ENCODE measurements around the gene ZPBP2. TPM values are rescaled to one million over a fixed set of nuclear protein-coding genes. Genes with fewer than 3 reads are reported as not detected.

ZPBP2 gene
- polyA plus RNA-seq, 3 donors: not detected

DNA sequence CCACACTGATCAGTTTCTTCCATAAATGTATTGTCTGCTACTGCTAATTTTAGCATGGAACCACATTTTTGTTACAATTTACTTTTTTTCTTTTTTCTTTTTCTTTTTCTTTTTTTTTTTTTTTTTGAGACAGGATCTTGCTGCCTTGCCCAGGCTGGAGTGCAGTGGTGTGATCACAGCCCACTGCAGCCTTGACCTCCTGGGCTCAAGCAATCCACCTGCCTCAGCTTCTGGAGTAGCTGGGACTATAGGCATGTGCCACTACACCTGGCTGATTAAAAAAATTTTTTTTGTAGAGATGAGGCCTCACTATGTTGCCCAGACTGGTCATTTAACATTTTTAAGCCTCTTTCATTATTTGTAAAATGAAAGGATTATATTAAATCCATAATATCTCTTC is 19.1 kb downstream of the ZPBP2 start:
- intact Hi-C loops (cut with micrococcal nuclease): no loop called here
- Mint-ChIP-seq H3K27me3 (ENCODE audit: low read depth in 3 of 3) (peaks cover 9 to 26% (median 12%) of the 10 kb centered on the region in 3 donors), H3K36me3 (no peaks in the 10 kb centered on the region), H3K4me3 (no peak overlapping the region), H3K27ac (no peak overlapping the region), H3K9me3 (peaks cover 0 to 5% (median 0%) of the 10 kb centered on the region in 7 donors), H3K4me1 (peaks cover 3% of the 10 kb centered on the region)
- Histone ChIP-seq H3K9ac (ENCODE audit: insufficient read depth, low read length, poor library complexity, severe bottlenecking) (no peak overlapping the region), H3K27me3 (ENCODE audit: control insufficient read depth in 2 of 2, insufficient read depth in 2 of 2, low read length in 2 of 2) (peaks cover 0 to 2% of the 10 kb centered on the region in 2 donors), H4K20me1 (ENCODE audit: insufficient read depth, low read length) (no peaks in the 10 kb centered on the region), H3K27ac (ENCODE audit: low read depth in 1 of 2, low read length in 2 of 2) (no peak overlapping the region), H3K36me3 (replicated peaks in 1 of 2; ENCODE audit: control insufficient read depth in 1 of 2, insufficient read depth in 2 of 2, low read length in 2 of 2) (no peaks in the 10 kb centered on the region), H3K4me1 (ENCODE audit: control insufficient read depth in 1 of 2, insufficient read depth in 2 of 2, low read length in 2 of 2) (peaks cover 0 to 7% of the 10 kb centered on the region in 2 donors), H3K4me2 (replicated peaks; ENCODE audit: extremely low read depth, low read length, poor library complexity, severe bottlenecking) (no peak overlapping the region), H3K4me3 (replicated peaks in 1 of 3; ENCODE audit: low read depth in 2 of 3, low read length in 3 of 3) (no peak overlapping the region), H3K9me3 (replicated peaks in 1 of 2; ENCODE audit: control insufficient read depth in 1 of 2, insufficient read depth in 1 of 2, low read length in 2 of 2) (no peaks in the 10 kb centered on the region), H3K79me2 (ENCODE audit: insufficient read depth, low read length) (no peaks in the 10 kb centered on the region), H2AFZ (ENCODE audit: insufficient read depth, low read depth, low read length, poor library complexity, severe bottlenecking) (no peak overlapping the region)
- TF ChIP-seq, protein P1, sequence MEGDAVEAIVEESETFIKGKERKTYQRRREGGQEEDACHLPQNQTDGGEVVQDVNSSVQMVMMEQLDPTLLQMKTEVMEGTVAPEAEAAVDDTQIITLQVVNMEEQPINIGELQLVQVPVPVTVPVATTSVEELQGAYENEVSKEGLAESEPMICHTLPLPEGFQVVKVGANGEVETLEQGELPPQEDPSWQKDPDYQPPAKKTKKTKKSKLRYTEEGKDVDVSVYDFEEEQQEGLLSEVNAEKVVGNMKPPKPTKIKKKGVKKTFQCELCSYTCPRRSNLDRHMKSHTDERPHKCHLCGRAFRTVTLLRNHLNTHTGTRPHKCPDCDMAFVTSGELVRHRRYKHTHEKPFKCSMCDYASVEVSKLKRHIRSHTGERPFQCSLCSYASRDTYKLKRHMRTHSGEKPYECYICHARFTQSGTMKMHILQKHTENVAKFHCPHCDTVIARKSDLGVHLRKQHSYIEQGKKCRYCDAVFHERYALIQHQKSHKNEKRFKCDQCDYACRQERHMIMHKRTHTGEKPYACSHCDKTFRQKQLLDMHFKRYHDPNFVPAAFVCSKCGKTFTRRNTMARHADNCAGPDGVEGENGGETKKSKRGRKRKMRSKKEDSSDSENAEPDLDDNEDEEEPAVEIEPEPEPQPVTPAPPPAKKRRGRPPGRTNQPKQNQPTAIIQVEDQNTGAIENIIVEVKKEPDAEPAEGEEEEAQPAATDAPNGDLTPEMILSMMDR (IDR thresholded peaks at IDR 0.05): no peak
- no peak for DNase-seq

DNA sequence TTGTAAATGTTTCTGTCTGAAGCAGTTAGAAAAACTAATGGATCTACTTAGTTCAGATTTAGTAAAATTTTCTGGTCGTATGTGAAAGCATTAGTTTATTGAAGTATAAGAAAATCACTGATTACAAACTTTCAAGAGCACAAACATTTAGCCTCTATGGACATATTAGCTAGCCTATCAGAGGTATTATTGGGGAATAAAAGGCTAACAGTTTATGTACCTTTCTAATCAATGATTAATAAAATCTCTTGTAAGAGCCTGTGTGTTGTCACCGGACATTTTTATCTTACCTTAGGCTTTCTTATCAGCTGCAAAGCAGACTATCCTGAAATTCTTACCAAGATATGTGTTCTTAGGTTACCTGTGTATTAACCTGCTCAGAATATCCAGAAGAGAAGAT is 21.2 kb downstream of the ZPBP2 start:
- Histone ChIP-seq H3K27ac (ENCODE audit: low read depth in 1 of 2, low read length in 2 of 2) (no peak overlapping the region), H3K4me2 (replicated peaks; ENCODE audit: extremely low read depth, low read length, poor library complexity, severe bottlenecking) (no peak overlapping the region), H3K27me3 (ENCODE audit: control insufficient read depth in 2 of 2, insufficient read depth in 2 of 2, low read length in 2 of 2) (peaks cover 2% of the 10 kb centered on the region in 2 donors), H3K79me2 (ENCODE audit: insufficient read depth, low read length) (no peaks in the 10 kb centered on the region), H3K9ac (ENCODE audit: insufficient read depth, low read length, poor library complexity, severe bottlenecking) (no peak overlapping the region), H3K4me1 (ENCODE audit: control insufficient read depth in 1 of 2, insufficient read depth in 2 of 2, low read length in 2 of 2) (peaks cover 0 to 7% of the 10 kb centered on the region in 2 donors), H3K36me3 (replicated peaks in 1 of 2; ENCODE audit: control insufficient read depth in 1 of 2, insufficient read depth in 2 of 2, low read length in 2 of 2) (no peaks in the 10 kb centered on the region), H2AFZ (ENCODE audit: insufficient read depth, low read depth, low read length, poor library complexity, severe bottlenecking) (no peak overlapping the region), H4K20me1 (ENCODE audit: insufficient read depth, low read length) (no peaks in the 10 kb centered on the region), H3K4me3 (replicated peaks in 1 of 3; ENCODE audit: low read depth in 2 of 3, low read length in 3 of 3) (no peak overlapping the region), H3K9me3 (replicated peaks in 1 of 2; ENCODE audit: control insufficient read depth in 1 of 2, insufficient read depth in 1 of 2, low read length in 2 of 2) (no peaks in the 10 kb centered on the region)
- no peak overlapping the region for H3K4me3 Mint-ChIP-seq
- intact Hi-C loops (cut with micrococcal nuclease): no loop called here
- peaks cover 9 to 25% (median 12%) of the 10 kb centered on the region in 3 donors for H3K27me3 Mint-ChIP-seq (ENCODE audit: low read depth in 3 of 3)
- TF ChIP-seq, protein P1 (IDR thresholded peaks at IDR 0.05): no peak
- no peak overlapping the region for H3K27ac Mint-ChIP-seq
- no peak for DNase-seq
- H3K36me3 Mint-ChIP-seq: no peaks in the 10 kb centered on the region
- peaks cover 3% of the 10 kb centered on the region for H3K4me1 Mint-ChIP-seq
- WGBS (ENCODE audit: insufficient coverage): no CpG with 5 or more reads among the region's 2 CpGs
- peaks cover 0 to 5% (median 0%) of the 10 kb centered on the region in 7 donors for H3K9me3 Mint-ChIP-seq

Data from CD14-positive monocyte (primary cell).